Keratinocyte (primary cell): ENCODE results near the gene ELOF1.
"Not testable (repeated sequence)": the region's sequence is repeated elsewhere in the genome, so short reads cannot be mapped to it uniquely, and the experiment has no call there.

ENCODE experiments used
- CTCF ChIP-seq, 3 experiments: IDR thresholded peaks in 1 of 3; conservative IDR thresholded peaks in 1 of 3; optimal IDR thresholded peaks in 1 of 3; 2 replicates in 2 of 3; 3 replicates in 1 of 3; pipeline versions ENCODE3 to v1.5.1; 2011; ENCODE audit warnings: low read length in 3 of 3, mild to moderate bottlenecking in 3 of 3, moderate library complexity in 2 of 3, control low read depth in 1 of 3, inconsistent platforms in 1 of 3; ENCODE audit not compliant: insufficient read depth in 2 of 3; ENCODE audit errors: extremely low read depth in 1 of 3
- EZH2 ChIP-seq: IDR thresholded peaks from one replicate; pipeline ENCODE4 v1.6.1; 2012; ENCODE audit warnings: inconsistent platforms, mild to moderate bottlenecking, low read length, moderate library complexity

DNA sequence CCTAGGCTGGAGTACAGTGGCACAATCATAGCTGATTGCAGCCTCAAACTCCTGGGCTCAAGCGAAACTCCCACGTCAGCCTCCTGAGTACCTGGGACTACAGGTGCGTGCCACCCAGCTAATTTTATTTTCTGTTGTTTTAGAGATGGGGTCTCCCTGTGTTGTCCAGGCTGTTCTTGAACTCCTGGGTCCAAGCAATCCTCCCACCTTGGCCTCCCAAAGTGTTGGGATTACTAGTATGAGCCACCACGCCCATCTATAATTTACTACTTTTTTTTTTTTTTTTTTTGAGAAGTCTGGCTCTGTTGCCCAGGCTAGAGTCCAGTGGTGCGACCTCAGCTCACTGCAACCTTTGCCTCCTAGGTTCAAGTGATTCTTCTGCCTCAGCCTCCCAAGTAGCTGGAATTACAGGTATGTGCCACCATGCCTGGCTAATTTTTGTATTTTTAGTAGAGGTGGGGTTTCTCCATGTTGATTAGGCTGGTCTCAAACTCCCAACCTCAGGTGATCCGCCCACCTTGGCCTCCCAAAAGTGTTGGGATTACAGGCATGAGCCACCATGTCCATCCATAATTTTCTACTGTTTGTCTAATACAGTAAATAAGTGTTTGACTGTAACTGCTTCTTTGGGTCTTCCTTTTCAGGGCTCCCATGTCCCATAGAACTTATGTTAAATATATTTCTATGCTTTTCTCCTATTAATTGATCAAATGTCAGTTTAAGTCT lies 5.2 kb upstream of the ELOF1 start:
- TF ChIP-seq CTCF (optimal IDR thresholded peaks at IDR 0.05 in 1 of 3, IDR thresholded peaks at IDR 0.05 in 1 of 3, conservative IDR thresholded peaks at IDR 0.05 in 1 of 3; ENCODE audit: extremely low read depth in 1 of 3, insufficient read depth in 2 of 3, low read length in 3 of 3); EZH2: not testable (repeated sequence)
